IMR-90 (cell line): ENCODE data around the gene IGF1R. TPM values are rescaled to one million over a fixed set of nuclear protein-coding genes. Genes with fewer than 3 reads are reported as not detected.
A peak's percentile ranks its signal among the peaks of the same experiment; 100 is the strongest.

Experiments
- ATAC-seq: fragments of 200-7000 bp; cut with Tn5 transposase; 2 replicates; pipeline ENCODE4 v1.9.1; 2020; ENCODE audit warnings: low read depth, mild to moderate bottlenecking, moderate library complexity
- BruUV-seq: library from RNA; stranded (reverse); fragments of 400-500 nt; replicated peaks from 2 replicates; lab custom pipeline; 2021; lab: Mats Ljungman, UMichigan
- CTCF ChIA-PET: fragments of 300-600 bp; formaldehyde crosslinking; extraction: SDS; loops from one replicate; lab custom pipeline; 2021; ENCODE audit warnings: antibody characterized with exemption; lab: Yijun Ruan, JAX
- POLR2A ChIA-PET: fragments of 300-600 bp; sonication (Branson Sonifier 250); formaldehyde crosslinking; loops from one replicate; lab custom pipeline; 2022; ENCODE audit warnings: antibody characterized with exemption; ENCODE audit not compliant: unreplicated experiment; lab: Charles Lee
- DNase-seq: peaks from one replicate; pipeline ENCODE4 v3.0.0; 2013
- H2AFZ ChIP-seq: replicated peaks from 2 replicates; pipeline ENCODE3; 2013; ENCODE audit warnings: low read length, mild to moderate bottlenecking; ENCODE audit not compliant: poor library complexity
- H2AK5ac ChIP-seq: 2 replicates; pipeline ENCODE4 v1.6.1; 2013; ENCODE audit warnings: low read depth, low read length, inconsistent platforms
- H2AK9ac ChIP-seq: replicated peaks from 2 replicates; pipeline ENCODE3; 2013; ENCODE audit warnings: mild to moderate bottlenecking, low read depth, low read length, moderate library complexity; ENCODE audit not compliant: poor library complexity
- H2BK120ac ChIP-seq: 2 replicates; pipeline ENCODE4 v1.6.1; 2013; ENCODE audit warnings: low read depth, low read length, inconsistent platforms
- H2BK15ac ChIP-seq: 3 replicates; pipeline ENCODE4 v1.6.1; 2013; ENCODE audit warnings: low read depth, low read length, inconsistent platforms
- H2BK20ac ChIP-seq: 2 replicates; pipeline ENCODE4 v1.6.1; 2013; ENCODE audit warnings: low read depth, mild to moderate bottlenecking, inconsistent platforms, low read length, moderate library complexity
- H2BK5ac ChIP-seq: 2 replicates; pipeline ENCODE4 v1.6.1; 2013; ENCODE audit warnings: mild to moderate bottlenecking, low read depth, low read length, inconsistent platforms; ENCODE audit not compliant: poor library complexity, severe bottlenecking
- H3K14ac ChIP-seq: replicated peaks from 2 replicates; pipeline ENCODE4 v1.6.1; 2013; ENCODE audit warnings: low read depth, low read length, inconsistent platforms
- H3K18ac ChIP-seq: 2 replicates; pipeline ENCODE4 v1.6.1; 2013; ENCODE audit warnings: low read depth, low read length, control low read depth
- H3K23ac ChIP-seq: 2 replicates; pipeline ENCODE4 v1.6.1; 2013; ENCODE audit warnings: low read depth, low read length, inconsistent platforms
- H3K27ac ChIP-seq: 2 replicates; pipeline ENCODE4 v1.5.1; 2013; ENCODE audit warnings: mild to moderate bottlenecking, control low read depth, low read length; ENCODE audit not compliant: insufficient read depth
- H3K27me3 ChIP-seq: 2 replicates; pipeline ENCODE4 v1.6.1; 2013; ENCODE audit warnings: low read length; ENCODE audit not compliant: control insufficient read depth, insufficient read depth
- H3K36me3 ChIP-seq: 2 replicates; pipeline ENCODE4 v1.6.1; 2013; ENCODE audit warnings: low read length, mixed read lengths; ENCODE audit not compliant: control insufficient read depth, insufficient read depth
- H3K4ac ChIP-seq: 2 replicates; pipeline ENCODE4 v1.6.1; 2013; ENCODE audit warnings: low read depth, low read length, inconsistent platforms
- H3K4me1 ChIP-seq: 2 replicates; pipeline ENCODE4 v1.6.1; 2013; ENCODE audit warnings: low read length, mixed read lengths; ENCODE audit not compliant: control insufficient read depth, insufficient read depth
- H3K4me2 ChIP-seq: 2 replicates; pipeline ENCODE4 v1.6.1; 2013; ENCODE audit warnings: low read depth, mild to moderate bottlenecking, control low read depth, low read length, moderate library complexity
- H3K4me3 ChIP-seq: 2 replicates; pipeline ENCODE4 v1.5.1; 2013; ENCODE audit warnings: low read depth, mild to moderate bottlenecking, control low read depth, low read length, moderate library complexity; ENCODE audit not compliant: insufficient read depth
- H3K56ac ChIP-seq: 2 replicates; pipeline ENCODE4 v1.6.1; 2013; ENCODE audit warnings: low read length, inconsistent platforms; ENCODE audit not compliant: insufficient read depth; ENCODE audit errors: extremely low read depth
- H3K79me1 ChIP-seq, 2 experiments: 2 replicates each; pipeline ENCODE4 v1.6.1; 2013; ENCODE audit warnings: low read length in 2 of 2, inconsistent platforms in 1 of 2, low read depth in 1 of 2
- H3K9ac ChIP-seq: 2 replicates; pipeline ENCODE4 v1.6.1; 2013; ENCODE audit warnings: low read depth, low read length, control low read depth
- H3K9me1 ChIP-seq: 2 replicates; pipeline ENCODE4 v1.6.1; 2013; ENCODE audit warnings: low read length, inconsistent platforms; ENCODE audit not compliant: insufficient read depth
- H3K9me3 ChIP-seq: 2 replicates; pipeline ENCODE4 v1.6.1; 2013; ENCODE audit warnings: low read length; ENCODE audit not compliant: control insufficient read depth, insufficient read depth
- H4K20me1 ChIP-seq: 2 replicates; pipeline ENCODE4 v1.6.1; 2013; ENCODE audit warnings: low read length, inconsistent platforms; ENCODE audit not compliant: insufficient read depth
- H4K5ac ChIP-seq: 2 replicates; pipeline ENCODE4 v1.6.1; 2013; ENCODE audit warnings: mild to moderate bottlenecking, low read depth, low read length, control low read depth
- H4K8ac ChIP-seq, 2 experiments: 2 replicates each; pipeline ENCODE4 v1.6.1; 2013; ENCODE audit warnings: low read depth in 2 of 2, low read length in 2 of 2, control low read depth in 1 of 2, inconsistent platforms in 1 of 2
- H4K91ac ChIP-seq: 2 replicates; pipeline ENCODE4 v1.6.1; 2013; ENCODE audit warnings: low read depth, low read length, inconsistent platforms; ENCODE audit not compliant: insufficient read depth
- BHLHE40 ChIP-seq: fragments of 150-350 bp; IDR thresholded peaks from 2 replicates; pipeline ENCODE4 v1.6.1; 2016; ENCODE audit warnings: mild to moderate bottlenecking, low read depth, low read length
- CHD1 ChIP-seq: IDR thresholded peaks from 2 replicates; pipeline ENCODE4 v1.6.1; 2012; ENCODE audit warnings: low read depth, low read length, improper control_type of control experiment
- FOS ChIP-seq: fragments of 150-350 bp; IDR thresholded peaks from 2 replicates; pipeline ENCODE4 v1.6.1; 2016; ENCODE audit warnings: low read depth, low read length
- MAFK ChIP-seq: IDR thresholded peaks from 2 replicates; pipeline ENCODE4 v1.6.1; 2012; ENCODE audit warnings: low read depth, low read length, improper control_type of control experiment
- MAZ ChIP-seq: IDR thresholded peaks from 2 replicates; pipeline ENCODE4 v1.6.1; 2012; ENCODE audit warnings: low read depth, mild to moderate bottlenecking, low read length, improper control_type of control experiment, moderate library complexity, borderline replicate concordance
- MXI1 ChIP-seq: IDR thresholded peaks from 2 replicates; pipeline ENCODE4 v1.6.1; 2012; ENCODE audit warnings: low read depth, mild to moderate bottlenecking, low read length, moderate library complexity, borderline replicate concordance
- NFE2L2 ChIP-seq: fragments of 150-350 bp; IDR thresholded peaks from 2 replicates; pipeline ENCODE4 v1.6.1; 2016; ENCODE audit warnings: low read depth, mild to moderate bottlenecking, low read length
- POLR2A ChIP-seq: IDR thresholded peaks from 2 replicates; pipeline ENCODE4 v1.6.1; 2012; ENCODE audit warnings: mild to moderate bottlenecking, low read depth, low read length
- RAD21 ChIP-seq: IDR thresholded peaks from 2 replicates; pipeline ENCODE4 v1.6.1; 2012; ENCODE audit warnings: low read length, improper control_type of control experiment
- RCOR1 ChIP-seq: IDR thresholded peaks from 2 replicates; pipeline ENCODE4 v1.6.1; 2012; ENCODE audit warnings: mild to moderate bottlenecking, low read length, improper control_type of control experiment; ENCODE audit not compliant: insufficient replicate concordance
- RFX5 ChIP-seq: IDR thresholded peaks from 2 replicates; pipeline ENCODE4 v1.8.0; 2012; ENCODE audit warnings: low read depth, mild to moderate bottlenecking, low read length, moderate library complexity
- SMC3 ChIP-seq: fragments of 150-350 bp; IDR thresholded peaks from 2 replicates; pipeline ENCODE4 v1.6.1; 2016; ENCODE audit warnings: low read depth, mild to moderate bottlenecking, antibody characterized with exemption, low read length, moderate library complexity
- WGBS, 2 experiments: methylation state at CpG; one replicate each; pipeline versions ENCODE4 v1.1.5 to v1.1.7; 2013; ENCODE audit warnings: missing lambda C conversion rate in 2 of 2; ENCODE audit not compliant: insufficient read length in 1 of 2; ENCODE audit errors: extremely low coverage in 2 of 2; 5-methylcytosine and 5-hydroxymethylcytosine counted together
- dilution Hi-C: fragments of 300-500 bp; cut with HindIII; formaldehyde crosslinking; loops from one replicate; pipeline ENCODE4 v1.14.3; 2018; ENCODE audit warnings: low sequenced_read_pairs; ENCODE audit not compliant: unreplicated experiment
- in situ Hi-C: fragments of 300-500 bp; cut with MboI; formaldehyde crosslinking; loops from 3 replicates; pipeline ENCODE4 v1.14.3; 2019; ENCODE audit warnings: low sequenced_read_pairs, inconsistent platforms, mixed read lengths
- intact Hi-C: fragments of 100-400 bp; cut with micrococcal nuclease; formaldehyde crosslinking; loops from 2 replicates; pipeline ENCODE4 v1.10.0; 2022
- polyA plus RNA-seq, 3 experiments: library from polyadenylated mRNA; depleted of rRNA; stranded (reverse); fragments of >200 nt; gene quantifications; 2 replicates each; pipeline ENCODE4 v1.2.3, GENCODE V29; 2012; ENCODE audit warnings: low replicate concordance in 1 of 3
- total RNA-seq: library from RNA; depleted of rRNA; stranded (reverse); fragments of >200 nt; gene quantifications from 2 replicates; pipeline ENCODE4 v1.2.3, GENCODE V29; 2012
- TF ChIP-seq, protein P1 (sequence below): conservative IDR thresholded peaks from 2 replicates; pipeline ENCODE4 v1.5.1; 2012; ENCODE audit warnings: mild to moderate bottlenecking, low read depth, low read length, improper control_type of control experiment
- TF ChIP-seq, protein P2 (sequence below): fragments of 150-350 bp; IDR thresholded peaks from 2 replicates; pipeline ENCODE4 v1.6.1; 2016; ENCODE audit warnings: low read depth, mild to moderate bottlenecking, low read length, moderate library complexity, borderline replicate concordance
- TF ChIP-seq, protein P3 (sequence below): fragments of 150-350 bp; IDR thresholded peaks from 2 replicates; pipeline ENCODE4 v1.6.1; 2017; ENCODE audit warnings: mild to moderate bottlenecking, antibody characterized with exemption, low read length, low read depth

The IGF1R gene
- total and polyA plus RNA-seq, 2 of the 4 experiments (the other 2 are of a cell fraction), result 24.0 to 24.9 TPM

DNA sequence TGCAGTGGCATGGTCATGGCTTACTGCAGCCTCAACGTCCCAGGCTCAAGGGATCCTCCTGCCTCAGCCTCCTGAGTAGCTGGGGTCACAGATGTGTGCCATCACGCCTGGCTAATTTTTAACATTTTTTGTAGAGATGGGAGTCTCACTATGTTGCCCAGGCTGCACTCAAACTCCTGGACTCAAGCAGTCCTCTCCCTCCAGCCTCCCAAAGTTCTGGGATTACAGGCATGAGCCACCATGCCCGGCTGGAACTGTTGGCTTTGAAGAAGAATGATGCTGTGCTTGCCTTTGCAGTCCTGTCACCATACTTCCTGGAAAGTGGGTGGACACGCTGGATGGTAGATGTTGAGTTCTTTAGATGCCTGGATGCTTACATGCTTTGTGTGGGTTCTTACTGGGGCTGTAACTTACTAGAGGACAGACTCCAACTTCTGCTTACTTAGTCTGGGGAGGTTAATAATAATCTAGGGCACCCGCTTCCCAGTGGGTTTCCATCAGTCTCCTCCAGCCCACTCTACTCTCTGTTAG is 36.7 kb downstream of the IGF1R start:
- no peak overlapping the region for H3K18ac ChIP-seq
- no peak for ATAC-seq
- H3K9me3 ChIP-seq, result no peaks in the 10 kb centered on the region
- H2BK15ac ChIP-seq, result no peak overlapping the region
- no peak overlapping the region for H3K4ac ChIP-seq
- H4K5ac ChIP-seq, result no peak overlapping the region
- ChIA-PET CTCF (interaction anchor here (0.6 kb wide), 2 partner anchors 164 to 406 kb away, joined by 3 to 5 read pairs; no protein-coding TSS in a partner anchor), POLR2A (no interaction called here)
- no peak overlapping the region for H3K56ac ChIP-seq
- no peak overlapping the region for H4K91ac ChIP-seq
- no peak overlapping the region for H2BK120ac ChIP-seq
- H3K27ac ChIP-seq, result no peak overlapping the region
- H4K8ac ChIP-seq, result no peak overlapping the region
- H3K9me1 ChIP-seq, result peaks cover 69% of the 10 kb centered on the region
- 0 out of 2 replicates have a peak overlapping the region, but pooled peaks have one; percentile 24 for H3K23ac ChIP-seq
- BruUV-seq, result no TSS peak
- peak overlapping the region; percentile 56 for H2AK5ac ChIP-seq
- peaks cover 35% of the 10 kb centered on the region for H3K4me1 ChIP-seq
- H3K36me3 ChIP-seq, result no peaks in the 10 kb centered on the region
- peak overlapping the region; percentile 60 for H2AK9ac ChIP-seq
- H3K4me2 ChIP-seq, result no peak overlapping the region; the same call in 1 of the 2 replicates
- 0 out of 2 replicates have a peak overlapping the region, but pooled peaks have one; percentile 11 for H3K14ac ChIP-seq
- H3K9ac ChIP-seq, result no peak overlapping the region
- dilution Hi-C loops (no loop called here), in situ Hi-C loops (no loop called here), intact Hi-C loops (no loop called here)
- peak overlapping the region; percentile 11 for H2BK5ac ChIP-seq
- H2BK20ac ChIP-seq, result no peak overlapping the region
- H3K79me1 ChIP-seq, result peaks cover 34 to 93% of the 10 kb centered on the region in 2 experiments
- no peaks in the 10 kb centered on the region for H3K27me3 ChIP-seq
- DNase-seq, result peak; percentile 28
- WGBS, 2 experiments, result 60% methylated on average over 1 of the region's 5 CpGs; no CpG with 5 or more reads in 1 of the 2 experiments
- no peak for TF ChIP-seq MXI1
- no peak for TF ChIP-seq MAZ
- no peak for TF ChIP-seq MAFK
- no peak for TF ChIP-seq NFE2L2
- TF ChIP-seq RAD21, result no peak
- no peak for TF ChIP-seq CHD1
- no peak for TF ChIP-seq BHLHE40
- TF ChIP-seq POLR2A, result no peak
- TF ChIP-seq FOS, result no peak
- no peak for TF ChIP-seq RFX5
- TF ChIP-seq, protein P1, sequence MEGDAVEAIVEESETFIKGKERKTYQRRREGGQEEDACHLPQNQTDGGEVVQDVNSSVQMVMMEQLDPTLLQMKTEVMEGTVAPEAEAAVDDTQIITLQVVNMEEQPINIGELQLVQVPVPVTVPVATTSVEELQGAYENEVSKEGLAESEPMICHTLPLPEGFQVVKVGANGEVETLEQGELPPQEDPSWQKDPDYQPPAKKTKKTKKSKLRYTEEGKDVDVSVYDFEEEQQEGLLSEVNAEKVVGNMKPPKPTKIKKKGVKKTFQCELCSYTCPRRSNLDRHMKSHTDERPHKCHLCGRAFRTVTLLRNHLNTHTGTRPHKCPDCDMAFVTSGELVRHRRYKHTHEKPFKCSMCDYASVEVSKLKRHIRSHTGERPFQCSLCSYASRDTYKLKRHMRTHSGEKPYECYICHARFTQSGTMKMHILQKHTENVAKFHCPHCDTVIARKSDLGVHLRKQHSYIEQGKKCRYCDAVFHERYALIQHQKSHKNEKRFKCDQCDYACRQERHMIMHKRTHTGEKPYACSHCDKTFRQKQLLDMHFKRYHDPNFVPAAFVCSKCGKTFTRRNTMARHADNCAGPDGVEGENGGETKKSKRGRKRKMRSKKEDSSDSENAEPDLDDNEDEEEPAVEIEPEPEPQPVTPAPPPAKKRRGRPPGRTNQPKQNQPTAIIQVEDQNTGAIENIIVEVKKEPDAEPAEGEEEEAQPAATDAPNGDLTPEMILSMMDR, result no peak
- TF ChIP-seq SMC3, result no peak
- TF ChIP-seq, protein P2, sequence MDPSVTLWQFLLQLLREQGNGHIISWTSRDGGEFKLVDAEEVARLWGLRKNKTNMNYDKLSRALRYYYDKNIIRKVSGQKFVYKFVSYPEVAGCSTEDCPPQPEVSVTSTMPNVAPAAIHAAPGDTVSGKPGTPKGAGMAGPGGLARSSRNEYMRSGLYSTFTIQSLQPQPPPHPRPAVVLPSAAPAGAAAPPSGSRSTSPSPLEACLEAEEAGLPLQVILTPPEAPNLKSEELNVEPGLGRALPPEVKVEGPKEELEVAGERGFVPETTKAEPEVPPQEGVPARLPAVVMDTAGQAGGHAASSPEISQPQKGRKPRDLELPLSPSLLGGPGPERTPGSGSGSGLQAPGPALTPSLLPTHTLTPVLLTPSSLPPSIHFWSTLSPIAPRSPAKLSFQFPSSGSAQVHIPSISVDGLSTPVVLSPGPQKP, result no peak
- TF ChIP-seq, protein P3, sequence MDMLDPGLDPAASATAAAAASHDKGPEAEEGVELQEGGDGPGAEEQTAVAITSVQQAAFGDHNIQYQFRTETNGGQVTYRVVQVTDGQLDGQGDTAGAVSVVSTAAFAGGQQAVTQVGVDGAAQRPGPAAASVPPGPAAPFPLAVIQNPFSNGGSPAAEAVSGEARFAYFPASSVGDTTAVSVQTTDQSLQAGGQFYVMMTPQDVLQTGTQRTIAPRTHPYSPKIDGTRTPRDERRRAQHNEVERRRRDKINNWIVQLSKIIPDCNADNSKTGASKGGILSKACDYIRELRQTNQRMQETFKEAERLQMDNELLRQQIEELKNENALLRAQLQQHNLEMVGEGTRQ, result no peak
- TF ChIP-seq RCOR1, result no peak
- H3K4me3 ChIP-seq, result no peak overlapping the region
- peaks cover 99% of the 10 kb centered on the region for H4K20me1 ChIP-seq
- no peak overlapping the region for H2AFZ ChIP-seq
